Stimulated activated CD8-positive, alpha-beta memory T cell treated with anti-CD3 and anti-CD28 coated beads, Interleukin-12 subunit alpha, Interleukin-12 subunit beta, amount 100 ng/mL, for 1 hour (primary cell): ENCODE results near the gene HK1.
A peak's percentile ranks its signal among the peaks of the same experiment; 100 is the strongest.

ENCODE experiments used
- DNase-seq: peaks from one replicate; pipeline ENCODE4 v3.0.0-alpha.2; 2020; ENCODE audit warnings: low read depth

HK1 gene

DNA sequence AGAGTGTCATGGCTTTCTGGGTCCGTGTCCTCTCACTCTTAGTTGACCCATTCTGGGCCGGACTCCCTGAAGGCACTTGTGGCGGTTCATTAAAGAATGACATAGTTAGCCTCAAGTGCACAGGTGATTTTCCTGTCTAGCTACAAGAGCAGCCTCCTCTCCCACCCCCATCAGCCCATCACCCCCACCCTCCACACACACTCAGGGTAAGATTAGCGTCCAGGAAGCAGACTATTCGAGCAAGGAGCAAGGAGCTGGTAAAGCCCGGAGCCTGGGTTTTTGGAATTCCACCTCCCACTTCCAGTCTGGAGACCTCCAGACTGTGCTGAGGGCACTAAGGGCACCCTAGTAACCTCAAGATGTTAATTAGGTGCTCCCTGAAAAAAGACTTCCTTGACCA, 98.9 kb downstream of the HK1 start:
- DNase-seq, result no peak

DNA sequence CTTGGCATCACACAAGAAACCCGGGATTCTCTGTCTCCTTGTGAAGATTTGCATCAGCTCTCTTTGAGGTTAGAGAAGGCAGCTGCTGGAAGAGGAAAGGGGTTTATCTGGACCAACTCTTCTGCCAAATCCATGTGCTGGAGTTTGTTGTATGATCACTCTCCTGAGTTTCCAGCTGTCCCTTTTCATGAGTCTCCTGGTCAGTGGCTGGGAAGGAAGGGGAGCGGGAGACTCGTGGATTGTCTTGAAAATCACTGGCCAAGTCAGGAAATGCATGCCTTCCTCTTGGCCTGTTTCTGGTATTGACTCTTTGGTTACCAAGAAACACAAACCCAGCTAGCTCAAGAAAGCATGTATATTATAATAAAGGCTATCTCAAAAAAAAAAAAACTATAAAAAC, 99.6 kb downstream of the HK1 start:
- DNase-seq, result no peak

DNA sequence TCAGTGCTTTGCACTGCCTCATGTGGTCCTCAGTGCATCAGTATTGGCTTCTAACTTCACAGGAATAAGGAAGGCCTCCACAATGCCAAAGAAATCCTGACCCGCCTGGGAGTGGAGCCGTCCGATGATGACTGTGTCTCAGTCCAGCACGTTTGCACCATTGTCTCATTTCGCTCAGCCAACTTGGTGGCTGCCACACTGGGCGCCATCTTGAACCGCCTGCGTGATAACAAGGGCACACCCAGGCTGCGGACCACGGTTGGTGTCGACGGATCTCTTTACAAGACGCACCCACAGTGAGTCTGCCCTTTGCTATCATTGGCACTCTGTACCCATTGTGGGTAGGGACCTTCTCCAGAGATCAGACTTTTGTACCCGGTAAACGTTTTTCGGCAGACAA, 101.5 kb downstream of the HK1 start:
- DNase-seq, result no peak

GRCh38 chr10:69382382-69383117, 104.3 kb downstream of the HK1 start:
- DNase-seq, result no peak

DNA sequence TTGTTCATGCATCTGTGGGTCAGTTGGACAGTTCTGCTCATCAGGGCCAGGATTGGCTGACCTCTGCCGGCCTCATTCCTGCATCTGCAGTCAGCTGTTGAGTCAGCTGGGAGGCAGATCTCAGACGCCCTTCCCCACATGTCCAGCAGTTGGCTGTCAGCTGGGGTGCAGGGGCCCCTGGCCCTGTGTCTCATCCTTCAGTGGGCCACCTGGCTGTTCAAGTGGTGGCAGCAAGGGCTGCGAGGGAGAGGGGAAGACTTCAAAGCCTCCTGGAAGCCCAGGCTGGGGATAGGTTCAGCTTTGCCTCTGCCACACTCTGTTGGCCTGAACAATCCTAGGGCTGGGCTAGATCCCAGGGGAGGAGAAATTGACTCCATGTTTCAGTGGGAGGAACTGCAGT, 105.3 kb downstream of the HK1 start:
- DNase-seq, result no peak

DNA sequence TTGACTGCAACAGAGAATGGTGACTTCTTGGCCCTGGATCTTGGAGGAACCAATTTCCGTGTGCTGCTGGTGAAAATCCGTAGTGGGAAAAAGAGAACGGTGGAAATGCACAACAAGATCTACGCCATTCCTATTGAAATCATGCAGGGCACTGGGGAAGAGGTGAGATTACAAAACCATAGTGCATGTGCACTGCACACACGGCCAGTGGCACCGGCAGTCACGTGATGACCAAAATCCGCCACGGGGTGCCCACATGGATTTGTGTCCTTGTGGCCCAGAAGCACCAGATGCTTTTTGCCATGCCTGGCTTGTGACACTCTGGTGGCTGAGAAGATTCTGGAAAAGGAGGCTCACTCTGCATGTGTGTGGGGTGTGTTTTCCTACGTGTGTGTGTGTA, 106.0 kb downstream of the HK1 start:
- DNase-seq, result no peak

- DNase-seq, result no peak
Observed at GRCh38 chr10:69385454-69386350, 107.4 kb downstream of the HK1 start.

GRCh38 chr10:69387500-69387899, 109.2 kb downstream of the HK1 start:
- DNase-seq, result no peak

GRCh38 chr10:69388488-69388887, 110.2 kb downstream of the HK1 start:
- DNase-seq, result no peak

GRCh38 chr10:69389827-69390490, 111.7 kb downstream of the HK1 start:
- DNase-seq, result no peak

DNA sequence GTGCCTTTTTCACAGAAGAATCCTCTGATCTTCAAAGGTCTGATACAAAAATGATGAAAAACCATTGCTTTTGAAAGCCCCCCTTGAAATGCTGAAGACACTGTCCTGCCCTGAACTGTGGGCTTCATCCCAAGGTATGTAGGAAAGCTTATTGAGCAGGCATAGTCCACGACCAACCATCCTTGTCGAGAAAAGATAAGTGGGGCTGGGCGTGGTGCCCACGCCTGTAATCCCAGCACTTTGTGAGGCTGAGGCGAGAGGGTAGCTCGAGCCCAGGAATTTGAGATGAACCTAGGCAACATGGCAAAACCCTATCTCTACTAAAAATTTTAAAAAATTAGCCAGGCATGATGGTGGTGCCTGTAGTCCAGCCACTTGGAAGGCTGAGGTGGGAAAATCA, 112.9 kb downstream of the HK1 start:
- DNase-seq, result no peak

GRCh38 chr10:69392481-69393000, 114.2 kb downstream of the HK1 start:
- peak; percentile 69 for DNase-seq

DNA sequence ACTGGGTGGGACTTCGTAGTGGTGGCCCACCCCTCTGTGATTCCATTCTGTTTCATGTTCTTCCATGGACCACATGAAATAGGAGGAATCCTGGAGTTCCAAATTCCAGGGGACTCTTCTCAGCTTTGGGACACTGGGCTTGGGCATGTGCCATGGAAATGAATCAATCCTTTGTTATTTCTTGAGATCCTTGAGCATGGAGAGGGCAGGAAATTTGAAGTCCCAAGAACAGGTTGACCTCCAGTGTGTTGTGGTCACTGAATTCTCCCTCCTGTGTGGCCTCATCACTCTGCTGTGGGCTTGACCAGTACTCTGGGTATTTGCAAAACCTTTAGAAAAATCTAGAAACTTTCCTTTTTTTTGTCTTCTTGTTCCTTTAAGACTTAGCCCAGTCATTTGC, 115.7 kb downstream of the HK1 start:
- DNase-seq, result no peak

DNA sequence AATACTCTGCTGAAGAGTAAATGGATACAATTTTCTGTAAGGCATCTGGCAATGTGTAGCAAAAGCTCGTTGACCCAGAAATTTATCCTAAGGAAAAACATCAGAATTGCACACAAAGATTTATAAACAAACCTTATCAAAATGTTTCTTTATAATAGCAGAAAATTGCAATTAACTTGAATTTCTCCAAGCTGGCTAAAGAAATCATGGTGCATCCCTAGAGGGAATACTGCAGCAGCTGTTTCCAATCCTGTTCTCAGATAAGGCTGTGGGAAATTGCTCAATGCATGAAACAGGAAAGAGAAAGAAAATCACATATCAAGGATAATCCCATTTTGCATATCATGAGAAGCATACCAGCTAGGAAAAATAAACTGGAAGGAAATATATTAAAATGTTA, 119.7 kb downstream of the HK1 start:
- DNase-seq, result no peak

DNA sequence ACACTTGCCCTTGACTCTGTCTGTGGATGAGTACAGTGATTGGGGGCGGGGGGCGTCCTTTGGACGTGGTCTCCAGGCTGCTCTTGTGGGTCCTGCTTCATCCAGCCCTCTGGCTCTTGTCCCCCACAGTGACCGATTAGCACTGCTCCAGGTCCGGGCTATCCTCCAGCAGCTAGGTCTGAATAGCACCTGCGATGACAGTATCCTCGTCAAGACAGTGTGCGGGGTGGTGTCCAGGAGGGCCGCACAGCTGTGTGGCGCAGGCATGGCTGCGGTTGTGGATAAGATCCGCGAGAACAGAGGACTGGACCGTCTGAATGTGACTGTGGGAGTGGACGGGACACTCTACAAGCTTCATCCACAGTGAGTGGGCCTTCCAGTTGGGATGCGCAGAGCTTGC, 120.2 kb downstream of the HK1 start:
- DNase-seq, result no peak

GRCh38 chr10:69400936-69401335, 122.6 kb downstream of the HK1 start:
- no peak for DNase-seq

- no peak for DNase-seq
Observed at GRCh38 chr10:69401416-69401815, 123.1 kb downstream of the HK1 start.

GRCh38 chr10:69402386-69402785, 124.1 kb downstream of the HK1 start:
- no peak for DNase-seq

- DNase-seq, result no peak
Observed at GRCh38 chr10:69403066-69403465, 124.8 kb downstream of the HK1 start.

- DNase-seq, result no peak
Observed at GRCh38 chr10:69403519-69403918, 125.2 kb downstream of the HK1 start.

- no peak for DNase-seq
Observed at GRCh38 chr10:69404786-69405185, 126.5 kb downstream of the HK1 start.

DNA sequence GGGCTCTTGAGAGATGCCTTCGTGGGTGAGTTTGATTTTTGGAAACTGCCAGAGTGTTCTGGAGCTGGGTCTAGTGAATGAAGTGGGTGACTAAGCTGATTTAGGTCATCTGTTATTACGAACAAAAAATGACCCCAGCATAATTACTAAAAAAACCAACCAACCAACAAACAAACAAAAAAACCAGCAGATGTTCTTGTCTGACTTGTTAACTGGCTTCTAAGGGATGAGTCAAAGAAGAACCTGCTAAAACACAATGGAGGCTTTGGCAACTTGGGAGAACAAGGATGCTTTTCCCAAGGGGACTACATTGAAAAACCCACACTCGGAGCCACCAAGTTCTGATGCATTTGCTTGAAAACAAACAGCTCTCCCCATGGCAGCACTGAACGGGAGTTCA, 126.9 kb downstream of the HK1 start:
- no peak for DNase-seq
